RCC 7860 (cell line): ENCODE results near the gene SYNDIG1.

Experiments
- DNase-seq: peaks from one replicate; pipeline ENCODE4 v3.0.0-alpha.2; 2015; ENCODE audit warnings: low spot score
- FAIRE-seq: peaks from 2 replicates; lab custom pipeline; 2012; peaks lifted over from hg19 to GRCh38; lab: Jason Lieb, UNC

SYNDIG1 gene

GRCh38 chr20:24700166-24700860, 230.9 kb downstream of the SYNDIG1 start:
- no peak for FAIRE-seq
- no peak for DNase-seq

- FAIRE-seq (no peak), DNase-seq (no peak)
These were observed 231.6 kb downstream of the SYNDIG1 start for GRCh38 chr20:24701027-24701426.

GRCh38 chr20:24701668-24702067, 232.2 kb downstream of the SYNDIG1 start:
- no peak for DNase-seq
- no peak for FAIRE-seq

GRCh38 chr20:24702501-24703283, 233.3 kb downstream of the SYNDIG1 start:
- FAIRE-seq (no peak), DNase-seq (no peak)

- DNase-seq (no peak), FAIRE-seq (no peak)
These were observed 233.8 kb downstream of the SYNDIG1 start for GRCh38 chr20:24703284-24703610.

GRCh38 chr20:24704899-24705298, 235.5 kb downstream of the SYNDIG1 start:
- DNase-seq (no peak), FAIRE-seq (no peak)

GRCh38 chr20:24705486-24705885, 236.1 kb downstream of the SYNDIG1 start:
- no peak for FAIRE-seq

GRCh38 chr20:24708411-24709295, 239.2 kb downstream of the SYNDIG1 start:
- DNase-seq = no peak

More at GRCh38 chr20:24705486-24705885, 236.1 kb downstream of the SYNDIG1 start:
- DNase-seq = no peak

More at GRCh38 chr20:24708411-24709295, 239.2 kb downstream of the SYNDIG1 start:
- no peak for FAIRE-seq
